ENCODE measurements around the gene STK26.

- TF ChIP-seq POLR2AphosphoS5 (IDR thresholded peaks at IDR 0.05) (no peak), POLR2A (IDR thresholded peaks at IDR 0.05; ENCODE audit: low read depth) (no peak), EP300 (IDR thresholded peaks at IDR 0.05) (no peak)
- TF ChIP-seq, protein P1, sequence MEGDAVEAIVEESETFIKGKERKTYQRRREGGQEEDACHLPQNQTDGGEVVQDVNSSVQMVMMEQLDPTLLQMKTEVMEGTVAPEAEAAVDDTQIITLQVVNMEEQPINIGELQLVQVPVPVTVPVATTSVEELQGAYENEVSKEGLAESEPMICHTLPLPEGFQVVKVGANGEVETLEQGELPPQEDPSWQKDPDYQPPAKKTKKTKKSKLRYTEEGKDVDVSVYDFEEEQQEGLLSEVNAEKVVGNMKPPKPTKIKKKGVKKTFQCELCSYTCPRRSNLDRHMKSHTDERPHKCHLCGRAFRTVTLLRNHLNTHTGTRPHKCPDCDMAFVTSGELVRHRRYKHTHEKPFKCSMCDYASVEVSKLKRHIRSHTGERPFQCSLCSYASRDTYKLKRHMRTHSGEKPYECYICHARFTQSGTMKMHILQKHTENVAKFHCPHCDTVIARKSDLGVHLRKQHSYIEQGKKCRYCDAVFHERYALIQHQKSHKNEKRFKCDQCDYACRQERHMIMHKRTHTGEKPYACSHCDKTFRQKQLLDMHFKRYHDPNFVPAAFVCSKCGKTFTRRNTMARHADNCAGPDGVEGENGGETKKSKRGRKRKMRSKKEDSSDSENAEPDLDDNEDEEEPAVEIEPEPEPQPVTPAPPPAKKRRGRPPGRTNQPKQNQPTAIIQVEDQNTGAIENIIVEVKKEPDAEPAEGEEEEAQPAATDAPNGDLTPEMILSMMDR (IDR thresholded peaks at IDR 0.05) = no peak
Measured at GRCh38 chrX:131987252-131987651, 35.9 kb upstream of the STK26 start.

All from esophagus muscularis mucosa (tissue), 4 donors.